NCI-H69 (cell line): ENCODE results near the gene MOV10.
A peak's percentile ranks its signal among the peaks of the same experiment; 100 is the strongest.
"Not testable (repeated sequence)": the region's sequence is repeated elsewhere in the genome, so short reads cannot be mapped to it uniquely, and the experiment has no call there.

ENCODE experiments used
- DNase-seq: peaks from one replicate; lab custom pipeline; 2025; lab: John Stamatoyannopoulos, UW

The MOV10 gene

DNA sequence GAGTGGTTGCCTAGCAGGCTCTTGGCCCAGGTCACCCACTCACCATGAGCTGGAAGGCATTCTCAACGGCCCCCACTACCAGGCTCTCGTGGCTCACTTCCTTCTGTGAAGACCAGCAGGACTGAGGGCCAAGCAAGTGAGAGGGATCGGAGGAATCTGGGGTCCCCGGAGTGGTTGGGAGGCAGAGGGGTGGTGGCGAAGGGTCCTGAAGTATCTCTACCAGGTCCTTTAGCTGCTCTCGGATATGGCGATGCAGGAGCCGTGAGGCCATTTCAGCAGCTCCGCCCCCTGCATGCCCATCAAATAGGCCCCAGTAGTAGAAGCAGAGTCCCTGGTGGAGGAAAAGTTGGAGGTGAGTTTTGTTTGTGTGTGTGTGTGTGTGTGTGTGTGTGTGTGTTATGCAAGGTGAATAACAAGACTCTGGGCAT lies 38.3 kb downstream of the MOV10 start:
- DNase-seq = no peak

DNA sequence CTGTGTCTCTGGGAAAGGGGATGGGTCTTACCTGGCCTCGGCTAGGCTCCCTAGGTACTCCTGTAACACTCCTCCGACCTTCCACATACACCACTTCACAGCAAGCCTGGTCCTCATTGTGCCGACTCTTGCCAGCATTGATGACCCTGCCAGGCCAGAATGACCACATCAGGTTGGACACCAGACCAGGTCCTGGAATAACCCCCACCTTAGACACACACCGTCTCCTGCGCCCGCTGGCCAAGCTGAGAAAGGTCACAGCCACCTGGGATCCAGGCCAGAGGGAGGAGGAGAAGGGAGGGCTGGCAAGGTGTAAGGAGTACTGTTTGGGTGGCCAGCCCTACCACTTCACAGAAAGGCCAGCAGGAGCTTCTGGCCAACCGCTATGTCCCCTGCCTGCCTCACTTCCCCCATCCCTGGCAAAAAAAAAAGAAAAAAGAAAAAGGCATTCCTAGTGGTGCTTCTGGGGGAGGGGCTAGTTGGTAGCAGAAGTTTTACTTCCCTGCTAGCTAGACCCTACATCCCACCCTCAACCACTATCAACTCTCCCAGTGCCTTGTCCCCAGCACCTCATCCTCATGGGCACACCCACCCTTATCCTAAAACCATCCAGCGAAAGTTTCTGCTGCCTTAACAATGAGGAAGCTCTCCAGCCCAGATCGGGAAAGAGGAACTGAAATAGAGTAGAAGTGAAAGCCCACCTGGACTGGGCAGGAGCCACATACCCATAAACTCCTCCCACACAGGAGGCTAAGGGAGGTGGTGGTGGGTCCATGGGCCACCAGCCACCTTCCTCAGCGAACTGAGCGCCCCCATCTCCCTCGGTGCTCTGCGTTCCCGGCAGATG lies 39.2 kb downstream of the MOV10 start:
- peak; percentile 11 for DNase-seq

DNA sequence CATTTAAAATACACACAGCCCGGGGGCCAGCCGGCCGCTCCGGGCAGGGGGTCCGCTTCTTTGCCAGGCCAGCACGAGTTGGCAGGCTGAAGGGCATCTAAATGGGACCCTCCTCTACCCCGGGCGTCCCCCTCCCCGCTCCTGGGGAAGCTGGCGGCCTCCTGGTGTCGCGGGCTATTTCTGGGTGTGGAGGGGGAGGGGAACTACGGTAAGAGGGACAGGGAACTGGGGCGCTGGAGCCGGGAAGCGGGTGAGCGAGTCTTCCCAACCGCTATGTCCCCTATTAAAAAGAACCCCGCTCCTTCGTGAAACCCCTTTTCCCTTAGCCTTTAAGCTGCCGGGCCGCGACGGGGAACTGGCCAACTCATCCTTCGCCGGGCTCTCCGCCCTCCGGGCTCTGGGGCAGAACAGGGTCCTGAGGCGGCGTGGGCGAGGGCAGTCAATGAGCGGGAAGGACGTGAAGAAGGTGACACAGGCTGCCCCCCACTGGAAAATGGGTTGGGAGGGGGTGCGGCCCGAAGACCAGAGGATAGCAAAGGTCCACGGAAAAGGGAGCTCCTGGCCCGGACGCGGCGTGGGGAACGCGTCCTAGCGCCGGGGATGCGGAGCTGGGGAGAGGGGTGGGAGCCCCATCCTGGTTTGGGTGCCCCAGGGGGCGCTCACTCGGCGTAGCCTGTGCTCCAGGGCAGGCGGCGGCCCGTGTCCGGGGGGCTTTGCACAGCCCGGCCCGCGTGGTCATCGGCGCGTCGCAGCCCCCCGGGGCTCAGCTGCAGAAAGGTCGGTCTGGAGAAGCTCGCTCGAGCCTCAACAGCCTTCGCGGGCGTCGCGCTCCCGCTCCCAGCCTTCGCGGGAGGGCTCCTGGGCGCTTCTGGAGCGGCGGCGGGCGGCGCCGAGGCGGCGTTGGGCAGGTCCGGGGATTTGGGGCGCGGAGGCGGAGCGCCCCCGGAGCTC lies 40.1 kb downstream of the MOV10 start:
- peak; percentile 26 for DNase-seq

DNA sequence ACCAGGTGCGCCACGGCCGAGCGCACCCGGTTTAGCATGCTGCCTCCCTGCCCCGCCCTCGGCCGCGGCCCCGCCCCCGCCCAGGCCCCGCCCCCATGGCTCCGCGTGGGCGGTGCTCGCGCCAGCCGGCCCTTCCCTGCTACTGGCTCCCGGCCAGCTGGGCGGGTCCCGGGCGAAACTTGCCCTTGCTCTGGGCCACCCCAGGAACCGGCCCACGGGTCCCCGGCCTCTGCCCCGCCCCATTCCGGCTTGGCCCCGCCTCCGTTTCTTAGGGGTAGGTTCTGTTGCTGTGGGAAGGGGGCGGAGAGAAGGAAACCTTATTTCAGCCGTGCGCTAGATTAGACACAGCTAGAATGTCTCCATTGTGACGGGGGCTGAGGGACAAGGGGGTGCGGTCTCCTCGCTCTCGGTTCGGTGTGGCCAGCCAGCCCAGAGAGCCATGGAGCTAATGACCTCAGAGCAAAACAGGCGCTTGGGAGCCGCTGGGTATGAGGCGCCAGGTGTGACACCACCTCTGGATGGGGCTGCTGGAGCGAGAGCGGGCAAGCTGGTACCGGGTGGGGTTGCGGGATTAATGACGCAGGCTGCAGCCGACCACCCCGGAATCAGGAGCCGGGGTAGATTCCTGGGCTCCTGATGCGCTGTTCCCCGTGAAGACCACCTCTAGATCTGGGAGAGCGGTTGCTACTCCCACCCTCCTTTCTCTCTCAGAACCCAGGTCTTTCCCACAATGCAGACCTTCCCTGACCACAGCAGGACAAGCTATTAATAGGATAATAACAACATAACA lies 41.0 kb downstream of the MOV10 start, which contains the start of gene PPM1J:
TSS of gene PPM1J (minus strand) at position 69 of the 790 bp plus-strand sequence. CDS start at position 38, 31 bp downstream.
- peak; percentile 89 for DNase-seq

DNA sequence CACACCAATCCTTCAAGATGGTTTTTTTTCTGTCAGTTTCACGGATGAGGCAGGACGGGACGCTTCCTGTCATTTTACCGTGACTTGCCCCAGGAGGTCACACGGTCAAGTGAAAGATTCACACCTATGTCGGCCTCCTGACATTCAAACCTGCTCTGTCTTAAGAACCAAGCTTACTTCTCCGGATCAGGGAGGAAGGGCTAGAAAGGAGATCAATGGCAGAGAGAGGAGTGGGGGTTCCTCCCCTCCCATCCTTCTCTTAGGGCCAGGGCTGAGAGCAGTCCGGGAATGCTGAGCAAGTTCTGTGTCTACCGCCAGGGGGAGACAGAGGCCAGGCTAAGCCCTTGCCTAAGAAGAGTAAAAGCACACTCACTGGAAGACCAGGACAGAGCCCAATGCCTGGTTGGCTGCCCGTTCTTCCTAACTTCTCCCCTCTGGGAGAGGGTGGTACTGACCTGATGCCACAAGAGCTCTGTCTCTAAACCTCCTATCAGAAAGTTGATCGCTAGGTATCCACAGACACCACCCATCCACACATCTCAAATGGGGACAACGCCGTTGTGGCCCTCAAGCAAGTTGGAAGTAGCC lies 41.8 kb downstream of the MOV10 start:
- DNase-seq = peak; percentile 76

DNA sequence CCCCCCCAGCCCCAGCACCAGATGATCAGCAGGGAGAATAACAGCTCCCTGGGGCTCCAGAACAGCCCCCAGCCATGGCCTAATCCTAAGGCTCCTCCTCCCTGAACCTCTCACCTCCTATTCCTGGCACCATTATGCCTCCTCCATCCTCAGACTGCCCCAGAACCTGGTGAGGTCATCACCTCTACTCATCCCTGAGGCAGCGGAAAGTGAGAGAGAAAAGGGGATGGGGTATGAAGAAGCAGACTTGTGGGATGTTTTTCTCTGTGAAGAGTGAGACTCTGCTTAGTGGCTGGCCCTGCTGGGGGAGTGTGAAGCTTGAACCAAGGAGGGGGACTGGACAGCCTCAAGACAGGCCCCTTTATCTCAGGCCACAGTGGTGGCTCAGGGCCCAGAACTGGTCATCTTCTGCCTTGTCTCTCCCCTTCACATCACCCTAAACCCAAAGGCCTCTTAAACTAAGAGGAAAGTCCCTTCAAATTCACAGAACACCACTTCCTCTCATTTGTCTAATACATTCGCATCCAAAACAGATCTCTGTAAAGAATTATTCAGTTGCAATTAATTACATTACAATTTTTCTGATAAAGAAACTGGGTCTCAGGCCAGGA lies 42.9 kb downstream of the MOV10 start:
- no peak for DNase-seq

DNA sequence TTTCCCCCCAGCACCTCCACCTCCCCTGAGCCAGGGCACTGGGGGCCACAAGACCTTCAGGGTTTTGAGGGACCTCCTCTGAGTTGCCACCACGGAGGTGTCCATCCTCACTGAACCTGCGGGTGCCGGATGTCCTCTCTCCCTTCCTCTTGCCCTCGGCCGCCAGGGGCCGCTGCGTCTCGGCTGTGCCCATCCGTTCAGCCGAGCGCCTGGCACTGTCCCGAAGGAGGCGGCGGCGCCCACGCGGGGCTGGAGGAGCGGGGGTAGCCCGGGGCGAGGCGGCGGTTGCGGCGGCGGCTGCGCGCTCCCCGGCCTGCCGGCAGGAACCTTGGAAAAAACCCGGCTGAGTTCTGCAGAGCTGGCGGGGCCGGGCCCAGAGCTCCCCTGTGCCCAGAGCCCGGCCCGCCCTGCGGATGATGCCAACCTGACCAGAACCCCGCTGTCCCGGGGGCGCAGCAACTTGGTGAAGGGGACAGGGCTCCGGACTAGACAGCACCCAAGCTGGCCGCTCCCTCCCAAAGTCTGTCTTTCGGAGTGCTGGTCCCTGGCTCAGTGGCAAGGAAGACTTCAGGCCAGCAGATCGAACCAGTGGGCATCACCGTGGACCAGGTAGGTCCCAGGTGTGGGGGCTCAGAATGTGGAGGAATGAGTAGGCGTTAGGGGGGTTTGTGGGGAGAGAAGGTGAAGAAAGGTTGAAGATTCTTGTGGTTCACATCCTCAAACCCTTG lies 44.4 kb downstream of the MOV10 start:
- peak; percentile 79 for DNase-seq

DNA sequence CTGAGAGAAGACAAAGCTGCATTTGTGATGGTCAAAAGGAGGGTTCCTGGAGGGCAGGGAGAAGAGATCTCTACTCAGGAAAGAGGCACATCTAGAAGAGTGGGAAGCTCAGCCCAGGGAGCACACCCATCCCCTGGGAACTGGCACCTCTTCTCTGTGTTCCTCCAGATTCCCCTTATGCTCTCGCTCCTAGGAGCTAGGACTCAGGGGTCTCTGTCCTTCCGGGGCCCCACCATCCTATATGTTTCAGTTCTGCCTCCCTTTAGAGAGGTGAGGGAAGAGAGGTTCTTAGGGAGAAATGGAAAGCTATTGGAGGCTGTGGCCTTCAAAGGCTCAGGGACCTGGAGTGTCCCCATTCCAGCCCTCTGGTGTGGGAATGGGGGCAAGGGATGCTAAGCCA lies 45.2 kb downstream of the MOV10 start:
- DNase-seq = no peak

DNA sequence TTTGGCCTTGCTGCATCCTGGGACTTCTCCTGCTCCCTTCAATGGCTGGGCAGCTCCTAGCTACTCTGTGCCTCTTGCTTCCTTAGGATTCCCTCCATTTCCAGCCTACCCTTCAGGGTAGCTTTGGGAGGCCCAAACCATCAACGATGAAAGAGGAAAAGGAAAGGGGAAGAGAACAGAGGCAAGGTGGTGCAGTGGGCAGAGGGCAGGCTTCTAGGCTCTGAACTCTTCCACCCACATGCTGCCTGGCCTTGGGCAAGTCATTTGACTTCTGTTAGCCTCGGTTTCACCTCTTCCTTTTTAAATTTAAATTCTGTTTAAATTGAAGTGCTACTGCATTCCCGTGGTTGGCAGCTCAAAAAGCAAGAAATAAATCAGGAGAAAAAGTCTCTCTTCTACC lies 46.3 kb downstream of the MOV10 start:
- DNase-seq = no peak

DNA sequence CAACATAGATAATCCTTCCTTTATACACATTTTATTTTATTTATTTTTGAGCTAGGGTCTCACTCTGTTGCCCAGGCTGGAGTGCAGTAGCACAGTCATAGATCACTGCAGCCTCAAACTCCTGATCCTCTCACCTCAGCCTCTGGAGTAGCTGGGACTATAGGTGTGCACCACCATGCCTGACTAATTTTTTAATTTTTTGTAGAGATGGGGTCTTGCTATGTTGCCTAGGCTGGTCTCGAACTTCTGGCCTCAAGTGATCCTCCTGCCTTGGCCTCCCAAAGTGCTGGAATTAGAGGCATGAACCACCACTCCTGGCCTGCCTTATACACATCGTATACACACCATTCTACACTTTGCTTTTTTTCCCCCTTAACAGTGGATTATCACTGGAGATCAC lies 46.8 kb downstream of the MOV10 start:
- not testable (repeated sequence) for DNase-seq

DNA sequence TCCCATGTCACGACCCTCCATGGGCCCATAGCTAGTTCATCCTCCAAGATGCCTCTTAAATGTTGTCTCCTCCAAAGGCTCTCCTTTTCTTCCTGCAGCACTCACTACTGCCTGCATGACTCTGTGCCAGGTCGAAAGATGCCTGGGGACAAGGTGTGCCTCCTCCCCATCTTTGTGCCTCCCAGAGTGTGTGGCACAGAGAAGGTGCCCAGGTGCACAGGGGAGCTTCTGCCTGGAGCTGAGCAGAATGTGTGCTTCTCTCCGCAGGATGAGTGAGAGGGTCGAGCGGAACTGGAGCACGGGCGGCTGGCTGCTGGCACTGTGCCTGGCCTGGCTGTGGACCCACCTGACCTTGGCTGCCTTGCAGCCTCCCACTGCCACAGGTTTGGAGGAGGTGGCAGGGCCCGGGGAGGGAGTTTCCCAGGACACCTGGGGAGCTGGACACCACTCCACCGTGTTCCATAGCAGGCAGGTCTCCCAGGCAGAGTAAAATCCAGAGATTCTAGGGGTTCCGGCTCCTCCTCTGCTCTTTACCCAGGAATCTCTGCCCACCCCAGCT lies 47.6 kb downstream of the MOV10 start:
- DNase-seq = peak; percentile 18

DNA sequence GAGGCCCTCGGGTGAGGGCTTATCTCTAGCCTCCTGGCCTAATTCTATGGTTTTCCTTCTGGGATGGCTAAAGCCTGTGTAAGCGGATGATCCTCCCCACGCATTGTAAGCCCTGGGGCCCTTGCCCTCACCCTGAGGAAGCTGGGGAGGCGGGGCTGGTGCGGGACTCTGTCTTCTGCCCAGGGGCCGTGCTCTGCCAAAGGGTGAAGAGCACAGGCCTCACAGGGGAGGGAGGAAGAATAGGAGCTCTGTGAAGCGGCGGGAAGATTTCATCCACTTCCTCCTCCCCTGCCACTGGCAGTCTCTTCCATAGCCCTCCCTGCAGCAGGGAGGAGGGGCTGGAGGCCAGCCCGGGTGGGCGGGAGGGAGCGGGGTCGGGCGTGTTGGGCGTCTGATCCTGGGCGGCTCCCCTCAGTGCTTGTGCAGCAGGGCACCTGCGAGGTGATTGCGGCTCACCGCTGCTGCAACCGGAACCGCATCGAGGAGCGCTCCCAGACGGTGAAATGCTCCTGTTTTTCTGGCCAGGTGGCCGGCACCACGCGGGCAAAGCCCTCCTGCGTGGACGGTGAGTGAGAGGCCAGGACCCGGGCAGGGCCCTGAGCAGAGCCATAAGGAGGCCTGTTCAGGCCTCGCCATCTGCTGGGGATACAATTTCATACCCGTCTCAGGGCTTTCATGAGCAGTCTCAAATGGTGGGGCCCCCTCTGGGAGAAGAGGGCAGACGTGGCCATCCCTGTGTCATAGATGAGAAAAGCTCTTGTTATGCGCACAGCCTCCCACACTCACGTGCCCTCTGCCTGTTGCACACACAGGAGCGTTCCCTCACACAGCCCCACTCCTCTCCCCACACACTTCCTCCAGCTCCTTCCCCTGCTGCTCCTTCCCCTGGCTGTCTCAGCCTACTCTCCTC lies 48.4 kb downstream of the MOV10 start:
- peak; percentile 71 for DNase-seq

DNA sequence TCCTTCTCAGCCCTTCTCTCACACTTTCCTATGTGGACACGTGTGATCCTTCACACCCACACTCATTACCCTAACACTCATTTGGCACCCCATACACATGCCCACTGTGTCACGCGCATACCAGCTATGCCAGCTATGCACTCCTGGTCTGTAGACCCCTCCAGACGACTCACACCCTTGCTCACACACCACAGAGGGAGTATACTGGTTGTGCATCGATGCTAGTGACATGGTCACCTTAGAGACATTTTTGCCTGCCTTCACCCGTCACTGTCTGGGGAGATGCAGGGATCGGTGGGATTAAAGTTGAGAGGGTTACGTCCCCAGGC lies 49.0 kb downstream of the MOV10 start:
- DNase-seq = no peak

DNA sequence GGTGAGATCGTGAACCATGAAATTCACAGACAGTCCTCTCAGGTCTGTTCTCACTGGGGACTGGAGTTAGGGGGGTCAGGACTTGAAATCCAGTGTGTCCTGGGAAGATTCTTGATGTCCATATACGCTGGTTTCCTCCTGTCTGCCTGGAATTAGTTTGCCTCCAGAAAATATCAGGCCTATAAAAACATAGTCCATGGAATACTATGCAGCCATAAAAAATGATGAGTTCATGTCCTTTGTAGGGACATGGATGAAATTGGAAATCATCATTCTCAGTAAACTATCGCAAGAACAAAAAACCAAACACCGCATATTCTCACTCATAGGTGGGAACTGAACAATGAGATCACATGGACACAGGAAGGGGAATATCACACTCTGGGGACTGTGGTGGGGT lies 49.8 kb downstream of the MOV10 start:
- DNase-seq = not testable (repeated sequence)

DNA sequence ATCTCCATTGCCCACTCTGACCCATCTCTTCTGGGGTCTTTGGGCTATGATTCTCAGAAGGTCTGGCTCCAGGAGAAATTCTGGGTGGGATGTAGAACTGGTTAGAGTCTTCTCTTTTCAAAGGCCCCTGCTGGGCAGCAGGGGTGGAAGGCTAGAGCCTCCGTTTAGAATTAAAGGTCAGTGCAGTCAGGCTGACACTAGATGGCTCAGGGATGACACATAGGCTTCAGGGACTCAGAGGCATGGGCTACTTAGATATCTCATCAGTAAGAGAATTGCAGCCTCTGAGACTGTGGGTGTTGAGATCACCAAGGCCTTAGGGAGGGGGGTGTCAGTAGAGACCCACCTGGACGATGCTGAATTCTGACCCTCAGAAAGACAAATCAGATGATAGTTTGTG lies 53.3 kb downstream of the MOV10 start:
- DNase-seq = no peak

DNA sequence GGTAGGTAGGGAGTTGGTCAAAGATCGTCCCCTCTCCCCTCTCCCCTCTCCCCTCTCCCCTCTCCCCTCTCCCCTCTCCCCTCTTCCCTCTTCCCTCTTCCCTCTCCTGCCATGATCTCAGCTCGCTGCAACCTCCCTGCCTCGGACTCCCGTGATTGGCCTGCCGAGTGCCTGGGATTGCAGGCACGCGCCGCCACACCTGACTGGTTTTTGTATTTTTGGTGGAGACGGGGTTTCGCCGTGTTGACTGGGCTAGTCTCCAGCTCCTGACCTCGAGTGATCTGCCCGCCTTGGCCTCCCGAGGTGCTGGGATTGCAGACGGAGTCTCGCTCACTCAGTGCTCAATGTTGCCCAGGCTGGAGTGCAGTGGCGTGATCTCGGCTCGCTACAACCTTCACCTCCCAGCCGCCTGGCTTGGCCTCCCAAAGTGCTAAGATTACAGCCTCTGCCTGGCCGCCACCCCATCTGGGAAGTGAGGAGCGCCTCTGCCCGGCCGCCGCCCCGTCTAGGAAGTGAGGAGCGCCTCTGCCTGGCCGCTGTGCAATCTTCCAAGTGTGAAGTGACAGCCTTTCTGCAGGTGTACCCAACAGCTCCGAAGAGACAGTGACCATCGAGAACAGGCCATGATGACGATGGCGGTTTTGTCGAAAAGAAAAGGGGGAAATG lies 54.0 kb downstream of the MOV10 start:
- not testable (repeated sequence) for DNase-seq

DNA sequence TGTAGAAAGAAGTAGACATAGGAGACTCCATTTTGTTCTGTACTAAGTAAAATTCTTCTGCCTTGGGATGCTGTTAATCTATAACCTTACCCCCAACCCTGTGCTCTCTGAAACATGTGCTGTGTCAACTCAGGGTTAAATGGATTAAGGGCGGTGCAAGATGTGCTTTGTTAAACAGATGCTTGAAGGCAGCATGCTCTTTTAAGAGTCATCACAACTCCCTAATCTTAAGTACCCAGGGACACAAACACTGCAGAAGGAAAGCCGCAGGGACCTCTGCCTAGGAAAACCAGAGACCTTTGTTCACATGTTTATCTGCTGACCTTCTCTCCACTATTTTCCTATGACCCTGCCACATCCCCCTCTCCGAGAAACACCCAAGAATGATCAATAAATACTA lies 54.6 kb downstream of the MOV10 start:
- not testable (repeated sequence) for DNase-seq

DNA sequence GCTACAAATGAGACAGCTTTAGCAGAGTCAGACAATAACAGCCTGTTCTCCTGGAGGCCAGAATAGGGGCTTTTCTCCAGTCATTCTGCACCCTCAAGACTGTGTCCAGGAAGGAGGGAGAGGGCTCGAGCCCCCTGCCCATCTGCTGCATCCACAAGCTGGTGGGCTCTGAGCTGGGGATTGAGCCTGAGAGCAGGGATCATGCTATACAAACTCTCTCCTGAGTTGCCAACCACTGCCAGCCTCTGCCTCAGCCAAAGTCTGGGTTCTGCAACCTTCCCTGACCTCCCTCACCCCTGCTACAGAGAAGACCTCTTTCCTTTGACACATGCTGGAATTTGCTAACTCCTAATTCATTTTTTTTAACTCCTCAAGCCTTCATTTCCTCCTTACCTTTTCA lies 55.5 kb downstream of the MOV10 start:
- no peak for DNase-seq

DNA sequence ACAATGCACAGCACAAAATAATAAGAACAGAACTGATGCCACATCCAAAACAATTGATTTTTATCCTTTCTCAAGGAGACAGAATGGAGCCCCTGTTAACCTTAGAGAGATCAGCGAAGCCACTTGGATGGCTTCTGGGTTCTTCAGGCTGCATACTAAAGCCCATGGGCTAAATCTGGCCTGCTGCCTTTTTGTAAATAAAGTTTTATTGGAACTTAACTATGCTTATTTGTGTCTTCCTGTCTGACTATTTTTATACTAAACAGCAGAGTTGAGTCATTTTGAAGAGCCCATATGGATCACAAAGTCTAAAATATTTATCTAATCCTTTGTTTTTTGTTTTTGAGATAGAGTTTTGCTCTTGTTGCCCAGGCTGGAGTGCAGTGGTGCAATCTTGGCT lies 57.0 kb downstream of the MOV10 start:
- no peak for DNase-seq
